Aorta (tissue), 5 donors: ENCODE measurements around the gene OSBPL10. TPM values are rescaled to one million over a fixed set of nuclear protein-coding genes. Genes with fewer than 3 reads are reported as not detected.

Experiments used
- ATAC-seq: fragments of 200-7000 bp; cut with Tn5 transposase; one replicate; pipeline ENCODE4 v1.9.1; 2022; ENCODE audit warnings: moderate library complexity; ENCODE audit not compliant: low FRiP score
- DNase-seq, 2 donors: peaks; one replicate each; pipeline ENCODE4 v3.0.0-alpha.2; 2020
- H3K27ac ChIP-seq, 2 donors: one replicate each; pipeline ENCODE4 v1.5.1; 2013; ENCODE audit warnings: low read length in 2 of 2, mild to moderate bottlenecking in 2 of 2, moderate library complexity in 2 of 2, control low read depth in 1 of 2, inconsistent platforms in 1 of 2, low read depth in 1 of 2
- H3K27me3 ChIP-seq, 2 donors: one replicate each; pipeline ENCODE4 v1.6.1; 2013; ENCODE audit warnings: control low read depth in 1 of 2, low read length in 1 of 2, mild to moderate bottlenecking in 1 of 2, moderate library complexity in 1 of 2; ENCODE audit not compliant: insufficient read depth in 2 of 2, control insufficient read depth in 1 of 2
- H3K36me3 ChIP-seq, 2 donors: one replicate each; pipeline ENCODE4 v1.6.1; 2013; ENCODE audit warnings: control low read depth in 1 of 2, low read length in 1 of 2, mild to moderate bottlenecking in 1 of 2; ENCODE audit not compliant: insufficient read depth in 2 of 2, control insufficient read depth in 1 of 2
- H3K4me1 ChIP-seq, 2 donors: one replicate each; pipeline ENCODE4 v1.6.1; 2013; ENCODE audit warnings: low read length in 2 of 2, control low read depth in 1 of 2, mild to moderate bottlenecking in 1 of 2, moderate library complexity in 1 of 2; ENCODE audit not compliant: insufficient read depth in 2 of 2, control insufficient read depth in 1 of 2
- H3K4me3 ChIP-seq, 2 donors: one replicate each; pipeline ENCODE4 v1.5.1; 2013; ENCODE audit warnings: low read length in 2 of 2, control low read depth in 1 of 2, mild to moderate bottlenecking in 1 of 2
- H3K9me3 ChIP-seq: one replicate; pipeline ENCODE4 v1.6.1; 2013; ENCODE audit warnings: mild to moderate bottlenecking, low read length; ENCODE audit not compliant: control insufficient read depth
- WGBS, 2 donors: extraction: QIAGEN DNeasy Blood & Tissue Kit; methylation state at CpG; one replicate each; pipeline ENCODE4 v1.1.7; 2013; 5-methylcytosine and 5-hydroxymethylcytosine counted together
- intact Hi-C, 2 donors: fragments of 100-400 bp; cut with DNase I; formaldehyde crosslinking; loops; one replicate each; pipeline versions ENCODE4 v1.14.2 to v1.15.0; 2022
- polyA plus RNA-seq, 2 donors: library from polyadenylated mRNA; stranded (reverse); fragments of 200-250 nt; gene quantifications; one replicate each; pipeline ENCODE4 v1.2.3, GENCODE V29; 2013
- total RNA-seq, 2 donors: library from RNA; stranded (reverse); fragmentation: NEBNext Ultra II Directional; extraction: Animal tissue kit (Norgen Biotek cat#: 25700); gene quantifications; one replicate each; pipeline ENCODE4 v1.2.1, GENCODE V29; 2021
- donor health status: healthy with polysubstance abuse.
- donor health status: Bipolar disorder and iron deficiency.
- donor health status: DM: no; HTN: no; CAD: no.
- donor health status: DM: no; HTN: no; CAD: no.
- donor health status: DM: yes; HTN: yes; CAD: no.

The OSBPL10 gene
- total and polyA plus RNA-seq, 4 donors, result 3.1 to 47.9 (median 17.4) TPM

GRCh38 chr3:31738412-31738811, 242.7 kb downstream of the OSBPL10 start:
- Histone ChIP-seq H3K27ac (no peak overlapping the region), H3K4me3 (no peak overlapping the region), H3K27me3 (no peaks in the 10 kb centered on the region), H3K36me3 (no peaks in the 10 kb centered on the region), H3K4me1 (peaks cover 0 to 6% of the 10 kb centered on the region in 2 donors), H3K9me3 (no peaks in the 10 kb centered on the region)
- intact Hi-C loops, result no loop called here
- DNase-seq (no peak), ATAC-seq (no peak)
- 47 to 57% methylated on average over 7 of the region's 7 CpGs for WGBS, 2 donors

GRCh38 chr3:31735667-31736066, 245.4 kb downstream of the OSBPL10 start:
- peaks cover 0 to 6% of the 10 kb centered on the region in 2 donors for H3K4me1 ChIP-seq
- no peaks in the 10 kb centered on the region for H3K9me3 ChIP-seq
- intact Hi-C loops, result no loop called here
- H3K27ac ChIP-seq, result no peak overlapping the region
- DNase-seq, result no peak
- no peak overlapping the region for H3K4me3 ChIP-seq
- H3K36me3 ChIP-seq, result no peaks in the 10 kb centered on the region
- no peak for ATAC-seq
- H3K27me3 ChIP-seq, result no peaks in the 10 kb centered on the region
- WGBS, 2 donors, result 91 to 93% methylated on average over 5 of the region's 5 CpGs

GRCh38 chr3:31733234-31733667, 247.8 kb downstream of the OSBPL10 start:
- intact Hi-C loops, result no loop called here
- Histone ChIP-seq H3K4me1 (peaks cover 0 to 6% of the 10 kb centered on the region in 2 donors), H3K36me3 (no peaks in the 10 kb centered on the region), H3K9me3 (no peaks in the 10 kb centered on the region), H3K27ac (no peak overlapping the region), H3K27me3 (no peaks in the 10 kb centered on the region), H3K4me3 (no peak overlapping the region)
- ATAC-seq (no peak), DNase-seq (peak in 1 of 2 donors; percentile 51)
- WGBS, 2 donors, result 25 to 29% methylated on average over 4 of the region's 4 CpGs

- ATAC-seq, result no peak
- no peak overlapping the region for H3K27ac ChIP-seq
- intact Hi-C loops, result no loop called here
- no peak overlapping the region for H3K4me3 ChIP-seq
- H3K27me3 ChIP-seq, result no peaks in the 10 kb centered on the region
- no peak for DNase-seq
- 65 to 70% methylated on average over 8 of the region's 8 CpGs for WGBS, 2 donors
- peaks cover 0 to 6% of the 10 kb centered on the region in 2 donors for H3K4me1 ChIP-seq
- no peaks in the 10 kb centered on the region for H3K9me3 ChIP-seq
- no peaks in the 10 kb centered on the region for H3K36me3 ChIP-seq
Measured at GRCh38 chr3:31732548-31732947, 248.5 kb downstream of the OSBPL10 start.

GRCh38 chr3:31729573-31729972, 251.5 kb downstream of the OSBPL10 start:
- Histone ChIP-seq H3K27me3 (no peaks in the 10 kb centered on the region), H3K27ac (no peak overlapping the region), H3K4me1 (peaks cover 0 to 6% of the 10 kb centered on the region in 2 donors), H3K36me3 (no peaks in the 10 kb centered on the region), H3K4me3 (no peak overlapping the region), H3K9me3 (no peaks in the 10 kb centered on the region)
- DNase-seq (no peak), ATAC-seq (no peak)
- WGBS, 2 donors, result 85 to 89% methylated on average over 8 of the region's 8 CpGs
- intact Hi-C loops, result no loop called here

- H3K4me3 ChIP-seq, result no peak overlapping the region
- intact Hi-C loops, result no loop called here
- DNase-seq (no peak), ATAC-seq (no peak)
- no peaks in the 10 kb centered on the region for H3K36me3 ChIP-seq
- peaks cover 0 to 3% of the 10 kb centered on the region in 2 donors for H3K4me1 ChIP-seq
- H3K27me3 ChIP-seq, result no peaks in the 10 kb centered on the region
- H3K27ac ChIP-seq, result no peak overlapping the region
- WGBS, 2 donors, result 88 to 97% methylated on average over 3 of the region's 3 CpGs
- no peaks in the 10 kb centered on the region for H3K9me3 ChIP-seq
Measured at GRCh38 chr3:31729082-31729481, 252.0 kb downstream of the OSBPL10 start.

GRCh38 chr3:31728403-31728802, 252.7 kb downstream of the OSBPL10 start:
- H3K27me3 ChIP-seq, result no peaks in the 10 kb centered on the region
- intact Hi-C loops, result no loop called here
- 96 to 98% methylated on average over 2 of the region's 2 CpGs for WGBS, 2 donors
- no peaks in the 10 kb centered on the region for H3K36me3 ChIP-seq
- no peak overlapping the region for H3K27ac ChIP-seq
- DNase-seq (no peak), ATAC-seq (no peak)
- H3K9me3 ChIP-seq, result no peaks in the 10 kb centered on the region
- peaks cover 0 to 2% of the 10 kb centered on the region in 2 donors for H3K4me1 ChIP-seq
- no peak overlapping the region for H3K4me3 ChIP-seq

GRCh38 chr3:31725976-31726375, 255.1 kb downstream of the OSBPL10 start:
- Histone ChIP-seq H3K4me3 (no peak overlapping the region), H3K27ac (no peak overlapping the region), H3K36me3 (no peaks in the 10 kb centered on the region), H3K27me3 (no peaks in the 10 kb centered on the region), H3K4me1 (peaks cover under 1 to 2% of the 10 kb centered on the region in 2 donors), H3K9me3 (no peaks in the 10 kb centered on the region)
- ATAC-seq, result no peak
- DNase-seq, result no peak
- 96 to 97% methylated on average over 4 of the region's 4 CpGs for WGBS, 2 donors
- intact Hi-C loops, result no loop called here

GRCh38 chr3:31725568-31725967, 255.5 kb downstream of the OSBPL10 start:
- ATAC-seq (no peak), DNase-seq (no peak)
- H3K27ac ChIP-seq, result no peak overlapping the region
- H3K27me3 ChIP-seq, result no peaks in the 10 kb centered on the region
- H3K4me3 ChIP-seq, result no peak overlapping the region
- no peaks in the 10 kb centered on the region for H3K9me3 ChIP-seq
- H3K36me3 ChIP-seq, result no peaks in the 10 kb centered on the region
- H3K4me1 ChIP-seq, result peaks cover 1 to 2% of the 10 kb centered on the region in 2 donors
- intact Hi-C loops, result no loop called here
- WGBS, 2 donors, result 90 to 94% methylated on average over 6 of the region's 6 CpGs
